Activated CD8-positive, alpha-beta T cell treated with anti-CD3 and anti-CD28 coated beads, Interleukin-2, amount 10 ng/mL, durations not matched to agents 7 days and 5 days (primary cell): ENCODE measurements around the gene LMOD1. TPM values are rescaled to one million over a fixed set of nuclear protein-coding genes. Genes with fewer than 3 reads are reported as not detected.

Source experiments
- ATAC-seq: fragments of 150-1000 bp; cut with Tn5 transposase; one replicate; pipeline ENCODE4 v1.10.0; 2021; ENCODE audit warnings: moderate library complexity
- CTCF ChIA-PET: fragments of 350-600 bp; sonication (Branson Sonifier 250); formaldehyde crosslinking; loops from one replicate; lab custom pipeline; 2021; ENCODE audit warnings: antibody characterized with exemption; lab: Charles Lee
- POLR2A ChIA-PET: fragments of 350-600 bp; sonication (Branson Sonifier 250); formaldehyde crosslinking; loops from one replicate; lab custom pipeline; 2021; ENCODE audit warnings: antibody characterized with exemption; lab: Charles Lee
- DNase-seq: peaks from one replicate; pipeline ENCODE4 v3.0.0-alpha.2; 2020
- H3K27ac Mint-ChIP-seq: one replicate; pipeline ENCODE4 v1.8.0; 2021; ENCODE audit warnings: mild to moderate bottlenecking, mixed read lengths
- H3K27me3 Mint-ChIP-seq: one replicate; pipeline ENCODE4 v1.8.0; 2021; ENCODE audit warnings: low read depth, mixed read lengths
- H3K36me3 Mint-ChIP-seq: one replicate; pipeline ENCODE4 v1.8.0; 2021; ENCODE audit warnings: low read depth, mixed read lengths
- H3K4me1 Mint-ChIP-seq: one replicate; pipeline ENCODE4 v1.8.0; 2021; ENCODE audit warnings: low read depth, mixed read lengths
- H3K4me3 Mint-ChIP-seq: one replicate; pipeline ENCODE4 v1.8.0; 2021; ENCODE audit warnings: mild to moderate bottlenecking, mixed read lengths
- H3K9me3 Mint-ChIP-seq: one replicate; pipeline ENCODE4 v1.8.0; 2022; ENCODE audit warnings: mixed read lengths; ENCODE audit not compliant: insufficient read depth
- microRNA-seq: library from miRNA; unstranded; fragments of <30 nt; microRNA quantifications from one replicate; pipeline ENCODE4 v1.2.0, GENCODE V29; 2022
- total RNA-seq, 2 experiments: library from RNA; stranded (reverse); gene quantifications; one replicate each; pipeline ENCODE4 v1.2.3, GENCODE V29; 2021

LMOD1 gene
- total RNA-seq, 2 experiments from 2014 or later, result not detected

- POLR2A ChIA-PET, result no interaction called here
Observed at GRCh38 chr1:201849372-201850052, 96.8 kb downstream of the LMOD1 start.

DNA sequence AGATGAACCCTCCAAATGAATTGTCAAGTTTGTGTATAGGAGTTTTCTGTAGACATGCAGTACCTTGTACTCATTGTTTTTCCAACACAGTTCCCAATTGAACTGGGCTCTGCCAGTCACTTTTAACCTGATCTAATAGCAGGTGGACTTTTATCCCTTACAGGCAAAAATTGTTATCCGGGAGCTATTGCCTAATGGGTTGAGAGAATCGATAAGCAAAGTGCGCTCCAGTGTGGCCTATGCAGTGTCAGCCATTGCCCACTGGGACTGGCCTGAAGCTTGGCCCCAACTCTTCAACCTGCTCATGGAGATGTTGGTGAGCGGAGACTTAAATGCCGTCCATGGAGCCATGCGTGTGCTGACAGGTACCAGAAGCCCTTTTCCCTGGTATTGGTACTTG, 98.1 kb downstream of the LMOD1 start:
- Mint-ChIP-seq H3K4me1 (no peaks in the 10 kb centered on the region), H3K4me3 (no peak overlapping the region), H3K27me3 (no peaks in the 10 kb centered on the region), H3K27ac (no peak overlapping the region), H3K36me3 (peaks cover 39% of the 10 kb centered on the region), H3K9me3 (no peaks in the 10 kb centered on the region)
- ATAC-seq (no peak), DNase-seq (no peak)
- ChIA-PET CTCF (interaction anchor here (0.9 to 1.5 kb wide), 3 partner anchors 19 to 401 kb away, joined by 3 read pairs; partner anchors contain the start of gene IPO9), POLR2A (interaction anchor here (0.7 kb wide), 1 partner anchor 357 kb away, joined by 3 read pairs; no protein-coding TSS in a partner anchor)

More at GRCh38 chr1:201849372-201850052, 96.8 kb downstream of the LMOD1 start:
- ATAC-seq (no peak), DNase-seq (no peak)
- Mint-ChIP-seq H3K27ac (no peak overlapping the region), H3K4me1 (no peaks in the 10 kb centered on the region), H3K4me3 (no peak overlapping the region), H3K27me3 (no peaks in the 10 kb centered on the region), H3K9me3 (no peaks in the 10 kb centered on the region), H3K36me3 (peaks cover 46% of the 10 kb centered on the region)
- CTCF ChIA-PET, result interaction anchor here (1.3 to 2.5 kb wide), 2 partner anchors 20 to 47 kb away, joined by 5 to 8 read pairs; partner anchors contain the start of gene IPO9

- DNase-seq (no peak), ATAC-seq (no peak)
- Mint-ChIP-seq H3K4me1 (no peaks in the 10 kb centered on the region), H3K9me3 (no peaks in the 10 kb centered on the region), H3K27ac (no peak overlapping the region), H3K27me3 (no peaks in the 10 kb centered on the region), H3K36me3 (peaks cover 32% of the 10 kb centered on the region), H3K4me3 (no peak overlapping the region)
- ChIA-PET POLR2A (no interaction called here), CTCF (interaction anchor here (0.9 to 3.0 kb wide), 3 partner anchors 10 to 49 kb away, joined by 3 to 12 read pairs (median 11); partner anchors contain the start of gene IPO9)
Observed at GRCh38 chr1:201847150-201847549, 99.2 kb downstream of the LMOD1 start.

Small RNAs within 50 kb of the gene (microRNA-seq; reads per million reads assigned to microRNA genes)
- not detected for gene MIR6739

Other genes starting within 250 kb of the LMOD1 start
- gene IPO9, start 117.4 kb downstream of the LMOD1 start, total RNA-seq, result 10 to 100 TPM; 55.3 to 58.1 TPM
- under 1 TPM in 1 of 2 experiments, not detected in 1; 0.55 TPM for gene SHISA4, start 57.6 kb downstream of the LMOD1 start, total RNA-seq
- 10 to 100 TPM; 51.4 to 54.0 TPM for gene TIMM17A, start 9.0 kb upstream of the LMOD1 start, total RNA-seq
- 10 to 100 TPM; 32.0 to 32.2 TPM for gene RNPEP, start 36.1 kb upstream of the LMOD1 start, total RNA-seq
- gene ELF3, start 64.0 kb upstream of the LMOD1 start, total RNA-seq, result under 1 TPM; 0.42 to 0.55 TPM
- not detected for gene GPR37L1, start 176.4 kb upstream of the LMOD1 start, total RNA-seq
- gene ARL8A, start 198.2 kb upstream of the LMOD1 start, total RNA-seq, result 10 to 100 TPM; 39.7 to 42.0 TPM
- gene PTPN7, start 214.1 kb upstream of the LMOD1 start, total RNA-seq, result 100 to 1,000 TPM; 242 to 255 TPM
- under 1 TPM in 1 of 2 experiments, not detected in 1; 0.08 TPM for gene LGR6, start 247.3 kb upstream of the LMOD1 start, total RNA-seq